ENCODE results near the gene CA10.

DNA sequence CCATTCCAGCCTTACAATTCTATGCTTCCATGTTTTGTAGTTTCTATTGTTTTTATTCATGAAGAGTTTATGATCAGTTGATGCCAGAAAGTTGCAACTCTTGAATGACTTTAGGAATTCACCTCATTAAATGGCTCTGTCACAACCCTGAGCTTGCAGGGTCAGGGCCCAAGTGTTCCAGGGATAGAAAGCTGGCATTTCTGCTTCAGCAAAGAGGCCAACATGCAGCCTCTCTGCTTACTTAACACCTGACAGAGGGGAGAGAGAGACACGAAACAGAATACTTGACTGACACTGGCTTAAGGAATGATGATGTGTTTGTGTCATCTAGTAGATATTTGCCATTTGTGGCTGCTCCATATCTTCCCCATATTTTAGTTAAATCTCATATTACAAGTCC, 328.1 kb downstream of the CA10 start:
- TF ChIP-seq, protein P1, sequence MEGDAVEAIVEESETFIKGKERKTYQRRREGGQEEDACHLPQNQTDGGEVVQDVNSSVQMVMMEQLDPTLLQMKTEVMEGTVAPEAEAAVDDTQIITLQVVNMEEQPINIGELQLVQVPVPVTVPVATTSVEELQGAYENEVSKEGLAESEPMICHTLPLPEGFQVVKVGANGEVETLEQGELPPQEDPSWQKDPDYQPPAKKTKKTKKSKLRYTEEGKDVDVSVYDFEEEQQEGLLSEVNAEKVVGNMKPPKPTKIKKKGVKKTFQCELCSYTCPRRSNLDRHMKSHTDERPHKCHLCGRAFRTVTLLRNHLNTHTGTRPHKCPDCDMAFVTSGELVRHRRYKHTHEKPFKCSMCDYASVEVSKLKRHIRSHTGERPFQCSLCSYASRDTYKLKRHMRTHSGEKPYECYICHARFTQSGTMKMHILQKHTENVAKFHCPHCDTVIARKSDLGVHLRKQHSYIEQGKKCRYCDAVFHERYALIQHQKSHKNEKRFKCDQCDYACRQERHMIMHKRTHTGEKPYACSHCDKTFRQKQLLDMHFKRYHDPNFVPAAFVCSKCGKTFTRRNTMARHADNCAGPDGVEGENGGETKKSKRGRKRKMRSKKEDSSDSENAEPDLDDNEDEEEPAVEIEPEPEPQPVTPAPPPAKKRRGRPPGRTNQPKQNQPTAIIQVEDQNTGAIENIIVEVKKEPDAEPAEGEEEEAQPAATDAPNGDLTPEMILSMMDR (IDR thresholded peaks at IDR 0.05) = no peak
- TF ChIP-seq POLR2A (IDR thresholded peaks at IDR 0.05) (no peak), POLR2AphosphoS5 (IDR thresholded peaks at IDR 0.05) (no peak), EP300 (IDR thresholded peaks at IDR 0.05) (no peak)
